Muscle of leg (tissue), 11 donors: ENCODE results near the gene RCBTB2. TPM values are rescaled to one million over a fixed set of nuclear protein-coding genes. Genes with fewer than 3 reads are reported as not detected.
"Not testable (repeated sequence)": the region's sequence is repeated elsewhere in the genome, so short reads cannot be mapped to it uniquely, and the experiment has no call there.

Experiments
- DNase-seq: peaks from one replicate; pipeline ENCODE4 v3.0.0; 2013
- H3K27ac ChIP-seq: one replicate; pipeline ENCODE4 v1.5.1; 2013; ENCODE audit warnings: mild to moderate bottlenecking, low read length, control low read depth
- H3K27me3 ChIP-seq: one replicate; pipeline ENCODE4 v1.6.1; 2013; ENCODE audit warnings: low read length; ENCODE audit not compliant: control insufficient read depth, insufficient read depth
- H3K36me3 ChIP-seq: one replicate; pipeline ENCODE4 v1.6.1; 2013; ENCODE audit warnings: low read length; ENCODE audit not compliant: control insufficient read depth, insufficient read depth
- H3K4me1 ChIP-seq: one replicate; pipeline ENCODE4 v1.6.1; 2013; ENCODE audit warnings: low read length; ENCODE audit not compliant: control insufficient read depth, insufficient read depth
- H3K4me3 ChIP-seq: one replicate; pipeline ENCODE4 v1.5.1; 2013; ENCODE audit warnings: low read length, control low read depth
- H3K9me3 ChIP-seq: replicated peaks from 2 replicates; pipeline ENCODE4 v1.6.1; 2013; ENCODE audit warnings: low read depth, low read length; ENCODE audit not compliant: control insufficient read depth
- WGBS: methylation state at CpG from one replicate; pipeline ENCODE4 v1.1.5; 2013; ENCODE audit warnings: missing lambda C conversion rate; ENCODE audit not compliant: insufficient coverage; 5-methylcytosine and 5-hydroxymethylcytosine counted together
- polyA plus RNA-seq, 8 donors: library from polyadenylated mRNA; unstranded; fragments of 120-200 nt; gene quantifications; one replicate each; pipeline versions ENCODE4 v1.2.1 to v1.2.3, GENCODE V29; 2013; ENCODE audit warnings: inconsistent platforms in 1 of 8, low replicate concordance in 1 of 8; ENCODE audit not compliant: insufficient read length in 8 of 8, insufficient read depth in 1 of 8
- total RNA-seq: library from RNA; stranded (reverse); fragments of 120-200 nt; gene quantifications from one replicate; pipeline ENCODE4 v1.2.4, GENCODE V29; 2013

RCBTB2 gene
- total and polyA plus RNA-seq, 9 donors = 21.1 to 32.7 (median 23.9) TPM

DNA sequence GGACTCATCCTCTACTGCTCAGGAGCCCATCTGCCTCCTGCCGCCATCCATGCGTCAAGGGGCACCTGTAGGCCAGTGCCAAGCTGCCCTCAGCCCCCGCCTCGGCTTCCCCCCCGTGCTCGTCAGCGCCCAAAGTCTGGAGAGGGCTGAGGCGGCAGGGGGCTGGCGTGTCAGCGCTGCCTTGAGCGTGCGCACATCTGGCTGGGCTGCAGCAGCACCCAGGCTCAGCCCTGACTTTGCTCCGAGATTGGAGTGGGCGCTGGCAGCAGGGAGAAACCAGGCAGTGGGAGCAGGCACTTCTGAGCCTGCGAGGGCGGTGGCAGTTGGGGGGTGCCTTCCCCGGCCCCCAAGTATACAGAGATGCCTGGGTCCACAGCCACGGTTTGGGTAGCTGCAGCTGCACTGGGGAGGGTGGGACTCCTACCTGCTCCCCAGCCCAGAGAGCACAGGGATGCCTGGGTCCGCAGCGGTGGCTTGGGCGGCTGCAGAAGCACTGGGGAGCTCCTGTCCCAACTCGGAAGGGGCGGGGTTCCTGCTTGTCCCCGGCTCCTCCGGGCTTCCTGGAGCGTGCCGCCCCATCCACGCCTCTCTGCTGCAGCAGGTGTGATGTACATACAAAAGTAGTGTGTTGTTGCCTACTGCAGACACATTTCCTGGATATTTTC, 75.2 kb downstream of the RCBTB2 start:
- H3K4me3 ChIP-seq = no peak overlapping the region
- no peaks in the 10 kb centered on the region for H3K4me1 ChIP-seq
- no peaks in the 10 kb centered on the region for H3K9me3 ChIP-seq
- H3K36me3 ChIP-seq = peaks cover 29% of the 10 kb centered on the region
- WGBS = 86% methylated on average over 26 of the region's 28 CpGs
- H3K27ac ChIP-seq = no peak overlapping the region
- H3K27me3 ChIP-seq = no peaks in the 10 kb centered on the region
- no peak for DNase-seq

DNA sequence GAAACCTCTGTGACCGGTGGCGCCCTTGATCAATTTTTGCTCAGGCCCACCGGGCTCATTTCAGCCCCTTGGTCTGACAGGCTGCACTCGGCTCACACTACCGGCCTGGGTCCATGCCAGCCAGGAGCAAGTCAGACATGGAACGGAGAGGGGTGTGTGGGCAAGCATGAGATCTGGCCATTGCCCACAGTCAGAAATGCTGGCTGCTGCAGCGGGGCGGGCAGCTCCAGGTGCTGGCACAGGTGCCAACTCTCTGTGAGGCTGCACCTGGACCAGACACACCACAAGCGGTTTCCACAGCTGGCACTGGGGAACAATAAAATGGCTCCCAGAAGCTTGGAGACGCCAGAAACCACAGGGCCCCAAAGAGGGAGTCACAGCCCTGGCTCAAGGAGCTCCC, 76.3 kb downstream of the RCBTB2 start:
- Histone ChIP-seq H3K27ac (no peak overlapping the region), H3K27me3 (no peaks in the 10 kb centered on the region), H3K4me1 (no peaks in the 10 kb centered on the region), H3K36me3 (peaks cover 29% of the 10 kb centered on the region), H3K9me3 (no peaks in the 10 kb centered on the region), H3K4me3 (no peak overlapping the region)
- DNase-seq = no peak
- WGBS = 94% methylated on average over 10 of the region's 10 CpGs

DNA sequence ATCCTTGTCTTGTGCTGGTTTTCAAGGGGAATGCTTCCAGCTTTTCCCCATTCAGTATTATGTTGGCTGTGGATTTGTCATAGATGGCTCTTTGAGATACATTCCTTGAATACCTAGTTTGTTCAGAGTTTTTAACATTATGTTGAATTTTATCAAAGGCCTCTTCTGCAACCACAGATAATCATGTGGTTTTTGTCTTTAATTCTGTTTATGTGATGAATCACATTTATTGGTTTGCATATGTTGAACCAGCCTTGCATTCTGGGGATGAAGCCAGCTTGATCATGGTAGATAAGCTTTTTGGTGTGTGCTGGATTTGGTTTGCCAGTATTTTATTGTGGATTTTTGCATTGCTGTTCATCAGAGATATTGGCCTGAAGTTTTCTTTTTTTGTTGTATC, 81.7 kb downstream of the RCBTB2 start:
- H3K9me3 ChIP-seq, H3K27ac ChIP-seq, DNase-seq, H3K4me1 ChIP-seq, H3K4me3 ChIP-seq, H3K27me3 ChIP-seq: not testable (repeated sequence)
- H3K36me3 ChIP-seq = peaks cover 13% of the 10 kb centered on the region

DNA sequence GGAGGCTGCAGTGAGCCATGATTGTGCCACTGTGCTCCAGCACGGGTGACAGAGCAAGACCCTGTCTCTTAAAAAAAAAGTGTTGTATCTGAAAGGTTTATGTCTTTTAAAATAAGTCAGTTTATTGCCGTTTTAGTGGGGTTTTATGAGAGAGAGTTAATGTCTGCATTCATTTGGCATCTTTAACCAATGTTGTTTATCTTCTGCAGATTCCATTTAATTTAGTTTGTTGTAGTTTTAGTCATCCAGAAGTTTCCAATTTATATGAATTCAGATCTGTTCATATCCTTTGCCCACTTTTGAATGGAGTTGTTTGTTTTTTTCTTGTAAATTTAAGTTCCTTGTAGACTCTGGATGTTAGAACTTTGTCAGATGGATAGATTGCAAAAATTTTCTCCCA, 83.2 kb downstream of the RCBTB2 start:
- no peaks in the 10 kb centered on the region for H3K4me1 ChIP-seq
- H3K9me3 ChIP-seq = peaks cover 4% of the 10 kb centered on the region
- no CpG with 5 or more reads among the region's 2 CpGs for WGBS
- no peak overlapping the region for H3K4me3 ChIP-seq
- H3K27ac ChIP-seq = no peak overlapping the region
- H3K27me3 ChIP-seq = no peaks in the 10 kb centered on the region
- peaks cover 9% of the 10 kb centered on the region for H3K36me3 ChIP-seq
- DNase-seq = no peak

DNA sequence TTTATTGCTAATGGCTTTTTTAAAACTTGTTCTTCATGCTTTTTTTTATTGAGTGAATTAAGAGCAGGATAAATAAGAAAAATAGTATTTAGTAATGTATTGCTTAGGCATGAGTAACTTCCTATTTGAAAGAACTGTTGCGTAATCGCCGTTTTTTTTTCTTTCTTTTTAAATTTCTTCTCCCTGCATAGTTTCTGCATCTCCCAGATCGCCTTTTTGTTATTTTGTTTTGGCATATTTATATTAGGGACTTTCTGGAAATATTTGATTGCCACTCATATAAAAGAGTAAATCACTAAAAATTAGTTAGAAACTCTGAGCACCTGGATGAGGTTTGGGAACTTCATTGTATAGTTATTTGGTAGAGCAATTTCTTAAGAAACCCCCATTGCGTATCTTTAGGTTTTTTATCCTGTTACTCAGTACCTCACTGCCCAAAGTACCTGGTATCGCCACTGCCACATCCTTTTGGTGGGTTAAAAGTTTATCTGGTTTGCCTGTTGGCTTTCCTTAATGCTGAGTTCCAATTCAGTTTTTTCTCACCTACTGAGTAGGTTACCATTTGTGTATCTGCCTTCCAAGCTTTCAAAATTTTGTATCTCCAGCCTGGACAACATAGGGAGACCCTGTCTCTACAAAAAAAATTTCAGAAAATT, 83.8 kb downstream of the RCBTB2 start:
- no peaks in the 10 kb centered on the region for H3K4me1 ChIP-seq
- no CpG with 5 or more reads among the region's 6 CpGs for WGBS
- H3K27ac ChIP-seq = no peak overlapping the region
- H3K4me3 ChIP-seq = no peak overlapping the region
- H3K27me3 ChIP-seq = no peaks in the 10 kb centered on the region
- peaks cover 7% of the 10 kb centered on the region for H3K36me3 ChIP-seq
- DNase-seq = no peak
- peaks cover 4% of the 10 kb centered on the region for H3K9me3 ChIP-seq

DNA sequence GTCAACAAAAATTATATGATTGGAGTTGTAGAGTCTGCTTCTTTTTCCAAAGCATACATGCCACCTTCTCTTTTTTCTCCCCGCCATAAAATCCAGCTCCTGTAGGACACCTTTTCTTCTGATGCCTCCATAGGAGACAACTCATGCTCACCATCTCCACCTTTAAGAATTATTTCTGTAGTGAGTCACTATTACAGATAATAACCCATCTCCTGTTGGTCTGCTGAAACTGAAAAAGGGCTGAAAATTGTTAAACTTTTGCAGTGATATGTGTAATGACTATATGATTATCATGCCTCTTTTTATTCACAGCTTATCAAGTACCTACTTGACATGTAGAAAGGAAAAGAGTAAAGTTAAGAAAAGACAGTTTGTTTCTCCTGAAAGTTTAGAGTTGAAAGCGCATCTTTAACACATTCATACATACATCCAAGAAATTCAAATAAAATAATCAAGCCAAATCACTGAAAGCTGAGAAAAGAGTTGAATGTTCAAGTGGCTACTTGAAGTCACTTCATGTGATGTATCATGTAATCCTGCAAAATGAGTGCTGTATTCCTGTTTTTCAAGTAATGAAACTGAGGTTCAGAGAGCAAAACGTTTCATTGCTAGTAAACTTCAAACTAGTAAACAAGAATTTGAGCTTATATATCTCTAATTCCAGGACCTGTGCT, 84.5 kb downstream of the RCBTB2 start:
- no peak for DNase-seq
- Histone ChIP-seq H3K36me3 (peaks cover 6% of the 10 kb centered on the region), H3K27me3 (no peaks in the 10 kb centered on the region), H3K4me1 (no peaks in the 10 kb centered on the region), H3K9me3 (peaks cover 4% of the 10 kb centered on the region), H3K4me3 (no peak overlapping the region), H3K27ac (no peak overlapping the region)
- WGBS = no CpG with 5 or more reads among the region's 3 CpGs

DNA sequence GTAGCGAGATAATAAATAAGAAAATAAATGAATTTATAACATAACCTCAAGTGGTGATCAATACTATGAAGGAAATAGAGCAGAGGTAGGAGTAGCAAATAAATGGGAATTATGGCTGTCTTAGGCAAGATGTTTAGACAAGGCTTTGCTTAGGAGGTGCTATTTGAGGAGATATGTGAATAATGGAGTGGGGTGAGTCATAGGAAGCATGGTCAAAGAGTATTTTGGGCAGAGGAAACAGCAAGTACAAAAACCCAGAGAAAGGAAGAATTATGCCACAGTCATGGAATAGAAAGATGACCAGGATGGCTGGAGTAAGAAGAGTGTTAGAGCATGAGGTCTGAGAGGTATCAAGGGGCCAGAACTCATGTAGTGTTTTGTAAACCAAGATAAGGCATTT, 86.4 kb downstream of the RCBTB2 start:
- no CpG with 5 or more reads among the region's 1 CpG for WGBS
- H3K4me3 ChIP-seq = no peak overlapping the region
- H3K9me3 ChIP-seq = peaks cover 4% of the 10 kb centered on the region
- peaks cover 3% of the 10 kb centered on the region for H3K36me3 ChIP-seq
- H3K27me3 ChIP-seq = no peaks in the 10 kb centered on the region
- no peak overlapping the region for H3K27ac ChIP-seq
- no peak for DNase-seq
- H3K4me1 ChIP-seq = no peaks in the 10 kb centered on the region

DNA sequence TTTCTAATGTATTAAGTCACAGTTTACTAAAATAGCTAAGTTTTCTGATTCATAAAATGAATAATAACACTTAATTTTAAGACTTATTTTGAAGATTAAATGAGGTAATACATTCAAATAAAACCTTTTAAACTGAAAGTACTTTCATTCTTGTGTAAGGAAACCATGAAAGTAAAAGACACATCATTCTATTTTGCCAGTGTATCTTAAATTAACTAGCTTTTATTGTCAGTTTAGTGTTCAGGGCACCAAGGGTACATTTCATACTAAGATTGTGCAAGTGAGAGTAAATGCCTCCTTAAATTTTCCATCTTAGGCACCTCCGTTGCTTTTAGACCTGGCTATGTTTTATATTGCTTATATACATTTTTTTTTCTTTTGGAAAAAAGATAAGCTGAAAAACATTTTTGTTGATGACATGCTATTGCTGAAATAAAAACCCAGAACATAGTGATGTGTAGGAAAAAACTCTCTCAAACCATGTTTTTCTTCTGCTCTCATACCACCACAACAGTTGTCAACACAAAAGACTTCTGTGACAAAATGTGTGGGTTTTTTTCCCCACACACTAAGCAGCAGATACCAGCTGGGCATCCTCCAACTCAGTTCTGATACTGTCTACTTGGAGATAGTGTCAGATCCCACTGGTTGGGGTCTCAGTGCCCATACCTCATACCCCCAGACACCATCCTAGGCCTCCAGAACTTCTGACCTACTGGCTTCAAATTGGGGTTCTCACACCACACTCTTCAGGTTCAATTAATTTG, 89.3 kb downstream of the RCBTB2 start:
- no peak for DNase-seq
- WGBS = no CpG with 5 or more reads among the region's 1 CpG
- Histone ChIP-seq H3K4me1 (no peaks in the 10 kb centered on the region), H3K4me3 (no peak overlapping the region), H3K36me3 (peaks cover 3% of the 10 kb centered on the region), H3K27ac (no peak overlapping the region), H3K27me3 (no peaks in the 10 kb centered on the region), H3K9me3 (no peaks in the 10 kb centered on the region)
